Keratinocyte (primary cell): ENCODE measurements around the gene SOCS3. TPM values are rescaled to one million over a fixed set of nuclear protein-coding genes. Genes with fewer than 3 reads are reported as not detected.
A peak's percentile ranks its signal among the peaks of the same experiment; 100 is the strongest.

ENCODE experiments used
- DNase-seq: peaks from one replicate; pipeline ENCODE4 v3.0.0-alpha.2; 2011; ENCODE audit warnings: low read depth, missing footprints, low spot score
- FAIRE-seq: peaks from 2 replicates; lab custom pipeline; 2011; peaks lifted over from hg19 to GRCh38; lab: Jason Lieb, UNC
- H2AFZ ChIP-seq: 2 replicates; pipeline ENCODE4 v1.6.0; 2012; ENCODE audit warnings: low read length, control low read depth, inconsistent platforms; ENCODE audit not compliant: control insufficient read depth
- H3K27ac ChIP-seq: 2 replicates; pipeline ENCODE4 v1.5.1; 2011; ENCODE audit warnings: low read length; ENCODE audit not compliant: control insufficient read depth, insufficient read depth
- H3K27me3 ChIP-seq: 3 replicates; pipeline ENCODE4 v1.6.0; 2011; ENCODE audit warnings: low read length; ENCODE audit not compliant: control insufficient read depth, insufficient read depth; ENCODE audit errors: extremely low read depth
- H3K36me3 ChIP-seq, 2 experiments: 2 replicates in 1 of 2; 3 replicates in 1 of 2; pipeline ENCODE4 v1.5.1; 2011; ENCODE audit warnings: low read length in 2 of 2, mild to moderate bottlenecking in 1 of 2; ENCODE audit not compliant: control insufficient read depth in 2 of 2, insufficient read depth in 2 of 2; ENCODE audit errors: extremely low read depth in 1 of 2
- H3K4me1 ChIP-seq: 3 replicates; pipeline ENCODE4 v1.5.1; 2011; ENCODE audit warnings: low read length; ENCODE audit not compliant: control insufficient read depth, insufficient read depth; ENCODE audit errors: extremely low read depth
- H3K4me2 ChIP-seq: 3 replicates; pipeline ENCODE4 v1.6.0; 2011; ENCODE audit warnings: low read depth, low read length; ENCODE audit not compliant: control insufficient read depth, insufficient read depth; ENCODE audit errors: extremely low read depth
- H3K4me3 ChIP-seq, 3 experiments: fragments of 200-600 bp in 1 of 3; sonication (generic) in 1 of 3; 2 replicates in 2 of 3; 3 replicates in 1 of 3; pipeline ENCODE4 v1.5.1; 2011 to 2016; ENCODE audit warnings: low read length in 3 of 3, mild to moderate bottlenecking in 3 of 3, control low read depth in 2 of 3, inconsistent platforms in 1 of 3, low read depth in 1 of 3, mixed read lengths in 1 of 3, mixed run types in 1 of 3, moderate library complexity in 1 of 3; ENCODE audit not compliant: control insufficient read depth in 2 of 3, insufficient read depth in 2 of 3; ENCODE audit errors: extremely low read depth in 1 of 3
- H3K79me2 ChIP-seq: 2 replicates; pipeline ENCODE4 v1.6.0; 2012; ENCODE audit warnings: low read length; ENCODE audit not compliant: control insufficient read depth, insufficient read depth
- H3K9ac ChIP-seq: 3 replicates; pipeline ENCODE4 v1.6.0; 2011; ENCODE audit warnings: low read length; ENCODE audit not compliant: control insufficient read depth, insufficient read depth; ENCODE audit errors: extremely low read depth
- H3K9me1 ChIP-seq: 3 replicates; pipeline ENCODE4 v1.6.0; 2011; ENCODE audit warnings: low read length; ENCODE audit not compliant: control insufficient read depth, insufficient read depth; ENCODE audit errors: extremely low read depth
- H3K9me3 ChIP-seq: 2 replicates; pipeline ENCODE4 v1.5.1; 2012; ENCODE audit warnings: low read depth, low read length; ENCODE audit not compliant: control insufficient read depth
- H4K20me1 ChIP-seq: 3 replicates; pipeline ENCODE4 v1.6.0; 2011; ENCODE audit warnings: low read length; ENCODE audit not compliant: control insufficient read depth, insufficient read depth; ENCODE audit errors: extremely low read depth
- EZH2 ChIP-seq: IDR thresholded peaks from one replicate; pipeline ENCODE4 v1.6.1; 2012; ENCODE audit warnings: inconsistent platforms, mild to moderate bottlenecking, low read length, moderate library complexity
- dilution Hi-C: fragments of 300-500 bp; cut with MboI; formaldehyde crosslinking; loops from one replicate; pipeline ENCODE4 v1.7.0; 2020; ENCODE audit warnings: low sequenced_read_pairs; ENCODE audit not compliant: extremely low pct_ligation_motif_present
- polyA plus RNA-seq, 5 experiments: library from polyadenylated mRNA; depleted of rRNA in 3 of 5; stranded (reverse) in 3 of 5; stranded (forward) in 1 of 5; unstranded in 1 of 5; fragments of >200 nt; gene quantifications; 1 replicate in 1 of 5; 2 replicates in 3 of 5; 3 replicates in 1 of 5; pipeline versions ENCODE4 v1.2.1 to v1.2.3, GENCODE V29; 2011 to 2012; ENCODE audit warnings: missing spikeins in 2 of 5, low read depth in 1 of 5, low replicate concordance in 1 of 5
- TF ChIP-seq, protein P1 (sequence below), 3 experiments: IDR thresholded peaks in 1 of 3; conservative IDR thresholded peaks in 1 of 3; optimal IDR thresholded peaks in 1 of 3; 2 replicates in 2 of 3; 3 replicates in 1 of 3; pipeline versions ENCODE3 to v1.5.1; 2011; ENCODE audit warnings: low read length in 3 of 3, mild to moderate bottlenecking in 3 of 3, moderate library complexity in 2 of 3, control low read depth in 1 of 3, inconsistent platforms in 1 of 3; ENCODE audit not compliant: insufficient read depth in 2 of 3; ENCODE audit errors: extremely low read depth in 1 of 3

SOCS3 gene
- polyA plus RNA-seq, 1 donor (not counting 4 experiments of a cell fraction or from before 2014, with no cell fraction given), result 9.4 TPM

DNA sequence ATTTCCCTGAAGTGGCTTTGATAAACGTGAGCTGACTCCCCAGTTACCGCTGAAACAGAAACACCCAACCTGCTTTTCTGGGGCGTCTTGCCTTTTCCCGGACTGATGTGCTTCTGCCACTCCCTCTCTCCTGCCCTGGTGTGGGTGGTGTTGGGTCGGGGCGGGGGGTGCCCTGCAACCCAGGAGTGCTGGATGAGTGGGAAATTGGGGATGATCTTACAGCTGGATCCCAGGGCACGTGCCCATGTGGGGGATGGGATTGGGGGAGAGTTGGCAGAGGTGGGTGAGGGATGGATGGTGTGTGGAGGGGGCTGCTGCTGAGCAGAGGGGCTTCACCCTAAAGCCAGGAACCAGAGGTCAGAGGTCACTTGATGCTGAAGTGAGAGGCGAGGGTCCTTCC is 47.0 kb upstream of the SOCS3 start:
- Histone ChIP-seq H4K20me1 (peaks cover 21% of the 10 kb centered on the region), H3K9me1 (peaks cover 19% of the 10 kb centered on the region), H3K79me2 (peaks cover 30% of the 10 kb centered on the region), H2AFZ (no peak overlapping the region), H3K27ac (peak overlapping the region; percentile 41), H3K4me2 (peak overlapping the region; percentile 67), H3K4me1 (peaks cover 34% of the 10 kb centered on the region), H3K36me3 (peaks cover 21 to 24% of the 10 kb centered on the region in 2 experiments), H3K27me3 (no peaks in the 10 kb centered on the region), H3K9ac (peak overlapping the region; percentile 35), H3K9me3 (no peaks in the 10 kb centered on the region), H3K4me3 (peak overlapping the region in 1 of 3 experiments; percentile 26)
- FAIRE-seq, result no peak
- dilution Hi-C loops, result no loop called here
- DNase-seq, result no peak
- no peak for TF ChIP-seq EZH2
- TF ChIP-seq, protein P1, sequence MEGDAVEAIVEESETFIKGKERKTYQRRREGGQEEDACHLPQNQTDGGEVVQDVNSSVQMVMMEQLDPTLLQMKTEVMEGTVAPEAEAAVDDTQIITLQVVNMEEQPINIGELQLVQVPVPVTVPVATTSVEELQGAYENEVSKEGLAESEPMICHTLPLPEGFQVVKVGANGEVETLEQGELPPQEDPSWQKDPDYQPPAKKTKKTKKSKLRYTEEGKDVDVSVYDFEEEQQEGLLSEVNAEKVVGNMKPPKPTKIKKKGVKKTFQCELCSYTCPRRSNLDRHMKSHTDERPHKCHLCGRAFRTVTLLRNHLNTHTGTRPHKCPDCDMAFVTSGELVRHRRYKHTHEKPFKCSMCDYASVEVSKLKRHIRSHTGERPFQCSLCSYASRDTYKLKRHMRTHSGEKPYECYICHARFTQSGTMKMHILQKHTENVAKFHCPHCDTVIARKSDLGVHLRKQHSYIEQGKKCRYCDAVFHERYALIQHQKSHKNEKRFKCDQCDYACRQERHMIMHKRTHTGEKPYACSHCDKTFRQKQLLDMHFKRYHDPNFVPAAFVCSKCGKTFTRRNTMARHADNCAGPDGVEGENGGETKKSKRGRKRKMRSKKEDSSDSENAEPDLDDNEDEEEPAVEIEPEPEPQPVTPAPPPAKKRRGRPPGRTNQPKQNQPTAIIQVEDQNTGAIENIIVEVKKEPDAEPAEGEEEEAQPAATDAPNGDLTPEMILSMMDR (optimal IDR thresholded peaks at IDR 0.05 in 1 of 3, IDR thresholded peaks at IDR 0.05 in 1 of 3, conservative IDR thresholded peaks at IDR 0.05 in 1 of 3; ENCODE audit: extremely low read depth in 1 of 3, insufficient read depth in 2 of 3, low read length in 3 of 3), result no peak

DNA sequence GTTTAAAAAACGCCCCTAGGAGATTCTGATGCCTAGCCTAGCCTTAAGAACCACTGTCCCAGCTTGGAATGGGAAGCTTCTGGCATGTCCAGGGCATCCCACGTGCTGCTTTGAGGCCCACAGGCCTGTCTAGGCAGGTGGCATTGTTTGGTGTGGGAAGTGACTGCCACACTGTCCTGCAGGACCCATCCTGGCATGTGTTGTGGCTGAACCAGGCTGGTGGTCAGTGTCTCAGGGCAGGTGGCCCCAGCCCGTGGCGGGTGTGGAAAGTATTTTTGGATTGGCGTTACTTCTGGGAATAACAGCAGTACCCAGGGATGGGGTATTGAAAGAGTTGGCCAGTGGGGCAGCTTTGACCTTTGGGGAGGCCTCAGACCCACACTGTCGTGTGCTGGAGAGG is 46.5 kb upstream of the SOCS3 start:
- H3K9ac ChIP-seq, result no peak overlapping the region
- no peak overlapping the region for H2AFZ ChIP-seq
- H3K4me3 ChIP-seq, result no peak overlapping the region
- no peaks in the 10 kb centered on the region for H3K27me3 ChIP-seq
- dilution Hi-C loops, result no loop called here
- no peaks in the 10 kb centered on the region for H3K9me3 ChIP-seq
- H3K79me2 ChIP-seq, result peaks cover 30% of the 10 kb centered on the region
- peaks cover 22 to 29% of the 10 kb centered on the region in 2 experiments for H3K36me3 ChIP-seq
- FAIRE-seq, result no peak
- DNase-seq, result no peak
- H3K4me2 ChIP-seq, result no peak overlapping the region
- TF ChIP-seq, protein P1 (optimal IDR thresholded peaks at IDR 0.05 in 1 of 3, IDR thresholded peaks at IDR 0.05 in 1 of 3, conservative IDR thresholded peaks at IDR 0.05 in 1 of 3; ENCODE audit: extremely low read depth in 1 of 3, insufficient read depth in 2 of 3, low read length in 3 of 3), result no peak
- no peak for TF ChIP-seq EZH2
- no peak overlapping the region for H3K27ac ChIP-seq
- peaks cover 19% of the 10 kb centered on the region for H3K9me1 ChIP-seq
- H4K20me1 ChIP-seq, result peaks cover 21% of the 10 kb centered on the region
- H3K4me1 ChIP-seq, result peaks cover 34% of the 10 kb centered on the region
